Stimulated activated CD8-positive, alpha-beta memory T cell treated with anti-CD3 and anti-CD28 coated beads, Interleukin-7, amount 100 ng/mL, for 24 hours (primary cell): Measurements from ENCODE around the gene PAQR5.
"Not testable (repeated sequence)": the region's sequence is repeated elsewhere in the genome, so short reads cannot be mapped to it uniquely, and the experiment has no call there.

ENCODE experiments used
- DNase-seq: peaks from one replicate; pipeline ENCODE4 v3.0.0-alpha.2; 2020; ENCODE audit warnings: low read depth

PAQR5 gene

GRCh38 chr15:69424001-69424400, 125.3 kb downstream of the PAQR5 start:
- no peak for DNase-seq

- DNase-seq = no peak
Measured at GRCh38 chr15:69424748-69425413, 126.2 kb downstream of the PAQR5 start.

GRCh38 chr15:69433831-69434230, 135.1 kb downstream of the PAQR5 start:
- DNase-seq = no peak

GRCh38 chr15:69434238-69434637, 135.5 kb downstream of the PAQR5 start:
- no peak for DNase-seq

GRCh38 chr15:69434679-69435078, 136.0 kb downstream of the PAQR5 start:
- DNase-seq = no peak

GRCh38 chr15:69435985-69436384, 137.3 kb downstream of the PAQR5 start:
- no peak for DNase-seq

- DNase-seq = no peak
Measured at GRCh38 chr15:69436951-69437350, 138.2 kb downstream of the PAQR5 start.

GRCh38 chr15:69439623-69440022, 140.9 kb downstream of the PAQR5 start:
- DNase-seq = no peak

- no peak for DNase-seq
Measured at GRCh38 chr15:69443032-69443611, 144.4 kb downstream of the PAQR5 start.

- DNase-seq = no peak
Measured at GRCh38 chr15:69444686-69445085, 146.0 kb downstream of the PAQR5 start.

- no peak for DNase-seq
Measured at GRCh38 chr15:69446953-69447352, 148.2 kb downstream of the PAQR5 start.

- DNase-seq = not testable (repeated sequence)
Measured at GRCh38 chr15:69450221-69450620, 151.5 kb downstream of the PAQR5 start.

GRCh38 chr15:69450968-69451695, 152.4 kb downstream of the PAQR5 start:
- DNase-seq = no peak

- no peak for DNase-seq
Measured at GRCh38 chr15:69451951-69452691, 153.4 kb downstream of the PAQR5 start.

GRCh38 chr15:69452692-69453521, 154.2 kb downstream of the PAQR5 start, which contains the start of gene RPLP1:
Gene RPLP1 (plus strand): TSS chr15:69452818. CDS start chr15:69452949, 131 bp downstream.
- peak; percentile 86 for DNase-seq

GRCh38 chr15:69454953-69455352, 156.2 kb downstream of the PAQR5 start:
- no peak for DNase-seq

- no peak for DNase-seq
Measured at GRCh38 chr15:69456208-69457166, 157.8 kb downstream of the PAQR5 start.
